CD4-positive, alpha-beta T cell (primary cell): ENCODE results near the gene HEXD. TPM values are rescaled to one million over a fixed set of nuclear protein-coding genes. Genes with fewer than 3 reads are reported as not detected.
"Not testable (repeated sequence)": the region's sequence is repeated elsewhere in the genome, so short reads cannot be mapped to it uniquely, and the experiment has no call there.

Experiments
- ATAC-seq: fragments of 200-7000 bp; cut with Tn5 transposase; one replicate; pipeline ENCODE4 v1.10.0; 2022; ENCODE audit warnings: mild to moderate bottlenecking; ENCODE audit not compliant: poor library complexity
- CTCF ChIA-PET: fragments of 350-600 bp; sonication (Branson Sonifier 250); formaldehyde crosslinking; loops from one replicate; lab custom pipeline; 2021; ENCODE audit warnings: antibody characterized with exemption, inconsistent platforms; lab: Charles Lee
- POLR2A ChIA-PET: fragments of 350-600 bp; sonication (Branson Sonifier 250); formaldehyde crosslinking; loops from one replicate; lab custom pipeline; 2021; ENCODE audit warnings: antibody characterized with exemption, inconsistent platforms; lab: Charles Lee
- DNase-seq, 14 experiments: peaks; one replicate each; pipeline ENCODE4 v3.0.0-alpha.2; 2013 to 2020; ENCODE audit warnings: mixed read lengths in 2 of 14
- H3K27ac ChIP-seq, 2 donors: one replicate each; pipeline versions ENCODE4 v1.5.1 to v1.7.0; 2013; ENCODE audit warnings: low read length in 2 of 2, low read depth in 1 of 2, mild to moderate bottlenecking in 1 of 2
- H3K27me3 ChIP-seq, 2 experiments: 1 replicate in 1 of 2; 2 replicates in 1 of 2; pipeline versions ENCODE4 v1.6.1 to v1.7.0; 2013; ENCODE audit warnings: low read length in 2 of 2, control low read depth in 1 of 2, mild to moderate bottlenecking in 1 of 2, moderate library complexity in 1 of 2; ENCODE audit not compliant: insufficient read depth in 2 of 2, control insufficient read depth in 1 of 2
- H3K36me3 ChIP-seq: one replicate; pipeline ENCODE4 v1.6.1; 2013; ENCODE audit warnings: low read length, control low read depth; ENCODE audit not compliant: insufficient read depth
- H3K4me1 ChIP-seq: one replicate; pipeline ENCODE4 v1.6.1; 2013; ENCODE audit warnings: low read length, control low read depth; ENCODE audit not compliant: insufficient read depth
- H3K4me3 ChIP-seq: one replicate; pipeline ENCODE4 v1.5.1; 2013; ENCODE audit warnings: mild to moderate bottlenecking, low read length, moderate library complexity
- H3K9me3 ChIP-seq, 2 experiments: 1 replicate in 1 of 2; 2 replicates in 1 of 2; pipeline versions ENCODE4 v1.6.1 to v1.7.0; 2013; ENCODE audit warnings: low read length in 2 of 2, mild to moderate bottlenecking in 2 of 2, control low read depth in 1 of 2, moderate library complexity in 1 of 2; ENCODE audit not compliant: control insufficient read depth in 1 of 2, insufficient read depth in 1 of 2
- H3K27ac Mint-ChIP-seq: one replicate; pipeline ENCODE4 v1.8.0; 2020; ENCODE audit warnings: mixed read lengths
- H3K27me3 Mint-ChIP-seq: one replicate; pipeline ENCODE4 v1.8.0; 2021; ENCODE audit warnings: mixed read lengths
- H3K36me3 Mint-ChIP-seq: one replicate; pipeline ENCODE4 v1.8.0; 2021; ENCODE audit warnings: low read depth, mixed read lengths
- H3K4me1 Mint-ChIP-seq: one replicate; pipeline ENCODE4 v1.8.0; 2021; ENCODE audit warnings: low read depth, mixed read lengths
- H3K4me3 Mint-ChIP-seq: one replicate; pipeline ENCODE4 v1.8.0; 2020; ENCODE audit warnings: mild to moderate bottlenecking, mixed read lengths
- H3K9me3 Mint-ChIP-seq: one replicate; pipeline ENCODE4 v1.8.0; 2020; ENCODE audit warnings: mixed read lengths
- intact Hi-C, 2 experiments: fragments of 100-400 bp; cut with DNase I in 1 of 2; cut with micrococcal nuclease in 1 of 2; formaldehyde crosslinking; loops; one replicate each; pipeline versions ENCODE4 v1.15.1 to v1.9.0; 2023 to 2025; cut with DNase I, micrococcal nuclease
- total RNA-seq, 174 experiments: library from RNA in 2 of 174; stranded (reverse) in 2 of 174; gene quantifications; one replicate each; pipeline ENCODE4 v1.2.3 and lab custom pipeline; 2021 to 2026
- TF ChIP-seq, protein P1 (sequence below): fragments of 200-600 bp; IDR thresholded peaks from one replicate; pipeline ENCODE4 v1.8.0; 2022; ENCODE audit warnings: antibody characterized with exemption, mild to moderate bottlenecking

The HEXD gene
- total RNA-seq, 2 experiments from 2014 or later: 27.8 to 31.2 TPM

DNA sequence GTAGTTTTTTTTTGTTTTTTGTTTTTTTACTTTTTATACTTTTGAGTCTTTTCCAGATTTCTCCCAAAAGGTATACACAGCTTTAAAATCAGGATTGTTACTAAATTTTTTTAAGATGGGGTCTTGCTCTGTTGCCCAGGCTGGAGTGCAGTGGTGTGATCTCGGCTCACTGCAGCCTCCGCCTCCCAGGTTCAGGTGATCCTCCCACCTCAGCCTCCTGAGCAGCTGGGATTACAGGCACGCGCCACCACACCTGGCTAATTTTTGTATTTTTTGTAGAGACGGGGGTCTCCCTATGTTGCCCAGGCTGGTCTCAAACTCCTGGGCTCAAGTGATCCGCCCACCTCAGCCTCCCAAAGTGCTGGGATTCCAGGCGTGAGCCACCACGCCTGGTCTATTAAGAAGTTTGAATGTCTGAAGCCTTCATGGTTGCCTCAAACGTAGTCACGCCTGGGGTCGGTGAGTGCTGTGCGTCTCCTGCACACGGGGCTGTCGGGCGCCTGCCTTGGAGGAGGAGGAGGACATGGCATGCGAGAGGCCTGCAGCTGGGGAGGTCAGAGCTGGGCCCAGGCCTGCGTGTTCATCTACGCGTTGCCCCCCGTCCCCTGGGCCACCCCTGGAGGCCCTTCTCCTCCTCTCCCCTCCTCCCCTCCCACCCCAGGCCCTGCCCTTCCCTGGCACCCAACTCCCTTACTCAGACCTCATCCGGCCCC lies 35.8 kb upstream of the HEXD start:
- Histone ChIP-seq H3K9me3 (peaks cover 0 to 10% of the 10 kb centered on the region in 2 experiments), H3K27me3 (peaks cover 23 to 26% of the 10 kb centered on the region in 2 experiments), H3K4me1 (peaks cover 10% of the 10 kb centered on the region)
- H3K36me3 ChIP-seq, H3K9me3 Mint-ChIP-seq, H3K27ac ChIP-seq, H3K4me3 ChIP-seq, H3K36me3 Mint-ChIP-seq, H3K27ac Mint-ChIP-seq, H3K4me1 Mint-ChIP-seq, CTCF ChIA-PET, H3K4me3 Mint-ChIP-seq, intact Hi-C loops, ATAC-seq, POLR2A ChIA-PET: not testable (repeated sequence)
- peaks cover 26% of the 10 kb centered on the region for H3K27me3 Mint-ChIP-seq
- DNase-seq: peak in 1 of 14 experiments; percentile 1

DNA sequence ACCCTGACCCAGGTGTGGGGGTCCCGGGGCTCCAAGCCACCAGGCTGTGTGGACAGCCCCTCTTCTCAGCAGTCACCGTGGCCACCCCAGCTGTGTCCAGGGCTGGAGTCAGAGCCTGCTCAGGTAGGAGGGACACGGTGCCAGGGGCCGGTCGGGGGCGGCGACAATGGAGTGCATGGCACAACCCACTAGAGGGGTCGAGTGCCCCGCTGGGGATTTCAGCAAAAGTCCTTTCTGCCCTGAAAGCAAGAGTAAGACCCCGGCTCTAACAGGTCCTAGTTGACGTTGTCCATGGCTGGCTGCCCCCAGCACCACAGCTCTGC lies 35.3 kb upstream of the HEXD start:
- TF ChIP-seq, protein P1, sequence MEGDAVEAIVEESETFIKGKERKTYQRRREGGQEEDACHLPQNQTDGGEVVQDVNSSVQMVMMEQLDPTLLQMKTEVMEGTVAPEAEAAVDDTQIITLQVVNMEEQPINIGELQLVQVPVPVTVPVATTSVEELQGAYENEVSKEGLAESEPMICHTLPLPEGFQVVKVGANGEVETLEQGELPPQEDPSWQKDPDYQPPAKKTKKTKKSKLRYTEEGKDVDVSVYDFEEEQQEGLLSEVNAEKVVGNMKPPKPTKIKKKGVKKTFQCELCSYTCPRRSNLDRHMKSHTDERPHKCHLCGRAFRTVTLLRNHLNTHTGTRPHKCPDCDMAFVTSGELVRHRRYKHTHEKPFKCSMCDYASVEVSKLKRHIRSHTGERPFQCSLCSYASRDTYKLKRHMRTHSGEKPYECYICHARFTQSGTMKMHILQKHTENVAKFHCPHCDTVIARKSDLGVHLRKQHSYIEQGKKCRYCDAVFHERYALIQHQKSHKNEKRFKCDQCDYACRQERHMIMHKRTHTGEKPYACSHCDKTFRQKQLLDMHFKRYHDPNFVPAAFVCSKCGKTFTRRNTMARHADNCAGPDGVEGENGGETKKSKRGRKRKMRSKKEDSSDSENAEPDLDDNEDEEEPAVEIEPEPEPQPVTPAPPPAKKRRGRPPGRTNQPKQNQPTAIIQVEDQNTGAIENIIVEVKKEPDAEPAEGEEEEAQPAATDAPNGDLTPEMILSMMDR: no peak
- no peak for ATAC-seq
- Mint-ChIP-seq H3K27ac (no peak overlapping the region), H3K4me3 (no peak overlapping the region), H3K9me3 (no peaks in the 10 kb centered on the region), H3K4me1 (no peaks in the 10 kb centered on the region), H3K27me3 (peaks cover 23% of the 10 kb centered on the region), H3K36me3 (no peaks in the 10 kb centered on the region)
- Histone ChIP-seq H3K4me3 (no peak overlapping the region), H3K27ac (no peak overlapping the region), H3K27me3 (peaks cover 23 to 26% of the 10 kb centered on the region in 2 experiments), H3K9me3 (peaks cover 0 to 10% of the 10 kb centered on the region in 2 experiments), H3K4me1 (peaks cover 12% of the 10 kb centered on the region), H3K36me3 (no peaks in the 10 kb centered on the region)
- CTCF ChIA-PET: no interaction called here
- intact Hi-C loops: no loop called here
- POLR2A ChIA-PET: no interaction called here
- DNase-seq: no peak

DNA sequence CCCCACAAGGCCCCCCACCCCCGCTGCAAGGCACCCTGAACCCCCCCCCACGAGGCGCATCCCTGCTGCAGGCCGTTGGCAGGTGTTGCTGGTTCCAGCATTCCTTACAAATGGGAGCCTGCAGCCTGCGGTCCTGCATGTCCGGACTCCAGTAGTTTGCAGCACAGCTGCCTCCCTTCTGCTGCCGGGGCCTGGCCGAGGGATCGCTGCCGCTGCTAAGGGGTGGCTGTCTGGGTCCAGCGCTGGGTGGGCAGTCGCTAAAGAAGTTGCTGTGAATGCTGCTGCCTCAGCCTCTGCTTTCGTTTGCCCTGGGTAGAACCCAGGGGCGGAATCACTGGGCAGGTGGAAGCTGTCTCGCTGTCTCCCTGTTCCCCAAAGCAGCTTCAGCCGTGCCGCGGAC lies 34.7 kb upstream of the HEXD start:
- no peaks in the 10 kb centered on the region for H3K4me1 Mint-ChIP-seq
- CTCF ChIA-PET: no interaction called here

More for the DNA sequence above, 34.7 kb upstream of the HEXD start:
- Mint-ChIP-seq H3K36me3 (no peaks in the 10 kb centered on the region), H3K27ac (no peak overlapping the region), H3K4me3 (no peak overlapping the region), H3K27me3 (peaks cover 23% of the 10 kb centered on the region), H3K9me3 (no peaks in the 10 kb centered on the region)
- TF ChIP-seq, protein P1: no peak
- POLR2A ChIA-PET: no interaction called here
- Histone ChIP-seq H3K9me3 (peaks cover 0 to 9% of the 10 kb centered on the region in 2 experiments), H3K4me1 (peaks cover 12% of the 10 kb centered on the region), H3K27me3 (peaks cover 21 to 26% of the 10 kb centered on the region in 2 experiments), H3K4me3 (no peak overlapping the region), H3K36me3 (no peaks in the 10 kb centered on the region), H3K27ac (no peak overlapping the region)
- ATAC-seq: no peak
- DNase-seq: peak in 1 of 14 experiments; percentile 2
- intact Hi-C loops: no loop called here
